Natural killer cell (primary cell): ENCODE results near the gene DNAJC3. TPM values are rescaled to one million over a fixed set of nuclear protein-coding genes. Genes with fewer than 3 reads are reported as not detected.

ENCODE experiments used
- ATAC-seq, 3 donors: fragments of 150-1000 bp in 2 of 3; fragments of 200-7000 bp in 1 of 3; cut with Tn5 transposase; 1 replicate in 1 of 3; 2 replicates in 2 of 3; pipeline ENCODE4 v1.10.0; 2021; ENCODE audit warnings: mild to moderate bottlenecking in 2 of 3, moderate library complexity in 2 of 3
- DNase-seq, 2 donors: peaks; one replicate each; pipeline versions ENCODE4 v3.0.0 to v3.0.0-alpha.2; 2013 to 2021; ENCODE audit warnings: mixed read lengths in 1 of 2
- H3K27ac ChIP-seq: one replicate; pipeline ENCODE4 v1.5.1; 2013; ENCODE audit warnings: mild to moderate bottlenecking, low read length
- H3K27me3 ChIP-seq: one replicate; pipeline ENCODE4 v1.6.1; 2013; ENCODE audit warnings: low read length; ENCODE audit not compliant: control insufficient read depth, insufficient read depth
- H3K36me3 ChIP-seq: one replicate; pipeline ENCODE4 v1.6.1; 2013; ENCODE audit warnings: low read length; ENCODE audit not compliant: control insufficient read depth, insufficient read depth
- H3K4me1 ChIP-seq: one replicate; pipeline ENCODE4 v1.6.1; 2013; ENCODE audit warnings: low read length; ENCODE audit not compliant: control insufficient read depth, insufficient read depth
- H3K4me3 ChIP-seq: one replicate; pipeline ENCODE4 v1.5.1; 2013; ENCODE audit warnings: low read length
- H3K9me3 ChIP-seq: one replicate; pipeline ENCODE4 v1.6.1; 2013; ENCODE audit warnings: low read length; ENCODE audit not compliant: control insufficient read depth, insufficient read depth
- H3K27ac Mint-ChIP-seq, 2 donors: one replicate each; pipeline ENCODE4 v1.8.0; 2022; ENCODE audit warnings: mild to moderate bottlenecking in 2 of 2, mixed read lengths in 2 of 2, moderate library complexity in 1 of 2
- H3K27me3 Mint-ChIP-seq, 2 donors: one replicate each; pipeline ENCODE4 v1.8.0; 2022; ENCODE audit warnings: low read depth in 2 of 2, mixed read lengths in 2 of 2
- H3K36me3 Mint-ChIP-seq: one replicate; pipeline ENCODE4 v1.8.0; 2022; ENCODE audit warnings: mixed read lengths
- H3K4me1 Mint-ChIP-seq, 2 donors: one replicate each; pipeline ENCODE4 v1.8.0; 2022; ENCODE audit warnings: mixed read lengths in 2 of 2
- H3K4me3 Mint-ChIP-seq: one replicate; pipeline ENCODE4 v1.8.0; 2022; ENCODE audit warnings: mild to moderate bottlenecking, moderate library complexity, mixed read lengths
- H3K9me3 Mint-ChIP-seq, 2 donors: one replicate each; pipeline ENCODE4 v1.8.0; 2022; ENCODE audit warnings: mixed read lengths in 2 of 2
- WGBS: methylation state at CpG from one replicate; pipeline ENCODE4 v1.1.7; 2013; ENCODE audit warnings: missing lambda C conversion rate; ENCODE audit not compliant: insufficient coverage; 5-methylcytosine and 5-hydroxymethylcytosine counted together
- intact Hi-C: fragments of 100-400 bp; cut with micrococcal nuclease; formaldehyde crosslinking; loops from one replicate; pipeline ENCODE4 v1.14.2; 2022
- total RNA-seq, 4 donors: library from RNA; stranded (reverse); fragments of 120-200 nt in 1 of 4; gene quantifications; one replicate each; pipeline versions ENCODE4 v1.2.3 to v1.2.4, GENCODE V29; 2013 to 2022
- TF ChIP-seq, protein P1 (sequence below): fragments of 200-600 bp; IDR thresholded peaks from one replicate; pipeline ENCODE4 v1.8.0; 2022; ENCODE audit warnings: antibody characterized with exemption

Gene DNAJC3
- total RNA-seq, 3 donors from 2014 or later (not counting 1 experiment from before 2014, with no cell fraction given) = 26.5 to 38.1 (median 29.0) TPM

DNA sequence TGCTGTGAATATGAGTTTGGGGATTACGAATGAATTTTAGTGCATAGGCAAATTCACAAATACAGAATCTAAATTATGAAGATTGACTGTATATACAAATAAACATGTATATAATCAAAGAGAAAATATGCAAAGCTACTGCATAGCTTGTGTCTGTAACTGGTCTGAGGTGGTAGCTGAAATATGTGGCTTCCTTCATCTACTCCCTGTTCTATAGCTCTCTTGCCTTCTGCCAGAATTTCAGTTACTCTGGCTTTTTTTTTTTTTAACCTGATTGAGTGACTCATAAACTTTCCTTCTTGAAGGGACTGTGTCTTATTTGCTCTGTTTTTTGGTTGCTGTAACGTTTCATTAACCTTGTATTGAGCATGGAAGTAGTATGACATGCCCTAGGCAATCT lies 26.6 kb downstream of the DNAJC3 start:
- no peaks in the 10 kb centered on the region for H3K27me3 ChIP-seq
- Mint-ChIP-seq H3K27ac (peak overlapping the region; percentile 40 to 55), H3K9me3 (no peaks in the 10 kb centered on the region), H3K27me3 (no peaks in the 10 kb centered on the region), H3K36me3 (no peaks in the 10 kb centered on the region), H3K4me3 (no peak overlapping the region), H3K4me1 (peaks cover 80% of the 10 kb centered on the region in 2 donors)
- ATAC-seq (no peak), DNase-seq (no peak)
- TF ChIP-seq, protein P1, sequence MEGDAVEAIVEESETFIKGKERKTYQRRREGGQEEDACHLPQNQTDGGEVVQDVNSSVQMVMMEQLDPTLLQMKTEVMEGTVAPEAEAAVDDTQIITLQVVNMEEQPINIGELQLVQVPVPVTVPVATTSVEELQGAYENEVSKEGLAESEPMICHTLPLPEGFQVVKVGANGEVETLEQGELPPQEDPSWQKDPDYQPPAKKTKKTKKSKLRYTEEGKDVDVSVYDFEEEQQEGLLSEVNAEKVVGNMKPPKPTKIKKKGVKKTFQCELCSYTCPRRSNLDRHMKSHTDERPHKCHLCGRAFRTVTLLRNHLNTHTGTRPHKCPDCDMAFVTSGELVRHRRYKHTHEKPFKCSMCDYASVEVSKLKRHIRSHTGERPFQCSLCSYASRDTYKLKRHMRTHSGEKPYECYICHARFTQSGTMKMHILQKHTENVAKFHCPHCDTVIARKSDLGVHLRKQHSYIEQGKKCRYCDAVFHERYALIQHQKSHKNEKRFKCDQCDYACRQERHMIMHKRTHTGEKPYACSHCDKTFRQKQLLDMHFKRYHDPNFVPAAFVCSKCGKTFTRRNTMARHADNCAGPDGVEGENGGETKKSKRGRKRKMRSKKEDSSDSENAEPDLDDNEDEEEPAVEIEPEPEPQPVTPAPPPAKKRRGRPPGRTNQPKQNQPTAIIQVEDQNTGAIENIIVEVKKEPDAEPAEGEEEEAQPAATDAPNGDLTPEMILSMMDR = no peak
- WGBS = 71% methylated on average over 1 of the region's 2 CpGs
- no peaks in the 10 kb centered on the region for H3K9me3 ChIP-seq
- H3K36me3 ChIP-seq = no peaks in the 10 kb centered on the region
- H3K4me1 ChIP-seq = peaks cover 22% of the 10 kb centered on the region
- intact Hi-C loops = no loop called here
- H3K27ac ChIP-seq = no peak overlapping the region
- H3K4me3 ChIP-seq = no peak overlapping the region

DNA sequence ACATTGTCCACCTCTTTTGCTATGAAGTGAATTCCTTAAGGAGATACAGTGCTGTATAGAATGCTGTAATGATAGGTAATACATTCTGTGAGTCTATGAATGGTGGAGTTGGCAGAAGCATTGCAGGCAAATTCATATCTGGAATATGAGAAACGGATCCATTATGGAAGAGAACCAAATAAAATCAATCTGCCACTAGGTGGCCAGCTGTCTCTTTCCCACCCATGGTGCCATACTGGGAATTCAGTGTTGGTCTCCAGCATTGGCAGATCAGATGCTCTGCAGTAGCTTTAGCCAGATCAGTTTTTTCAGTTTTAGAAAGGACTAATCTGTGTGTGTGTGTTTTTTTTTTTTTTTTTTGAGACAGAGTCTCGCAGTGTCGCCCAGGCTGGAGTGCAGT lies 27.6 kb downstream of the DNAJC3 start:
- ATAC-seq (no peak), DNase-seq (no peak)
- H3K4me1 ChIP-seq = peaks cover 22% of the 10 kb centered on the region
- H3K27me3 ChIP-seq = no peaks in the 10 kb centered on the region
- intact Hi-C loops = no loop called here
- no peaks in the 10 kb centered on the region for H3K27me3 Mint-ChIP-seq
- 97% methylated on average over 3 of the region's 3 CpGs for WGBS
- H3K4me3 Mint-ChIP-seq = no peak overlapping the region
- H3K9me3 Mint-ChIP-seq = no peaks in the 10 kb centered on the region
- no peak overlapping the region for H3K27ac ChIP-seq
- no peaks in the 10 kb centered on the region for H3K9me3 ChIP-seq
- TF ChIP-seq, protein P1 = no peak
- H3K36me3 ChIP-seq = no peaks in the 10 kb centered on the region
- H3K27ac Mint-ChIP-seq = peak overlapping the region in 1 of 2 donors; percentile 40
- no peak overlapping the region for H3K4me3 ChIP-seq
- peaks cover 73 to 76% of the 10 kb centered on the region in 2 donors for H3K4me1 Mint-ChIP-seq
- H3K36me3 Mint-ChIP-seq = no peaks in the 10 kb centered on the region

DNA sequence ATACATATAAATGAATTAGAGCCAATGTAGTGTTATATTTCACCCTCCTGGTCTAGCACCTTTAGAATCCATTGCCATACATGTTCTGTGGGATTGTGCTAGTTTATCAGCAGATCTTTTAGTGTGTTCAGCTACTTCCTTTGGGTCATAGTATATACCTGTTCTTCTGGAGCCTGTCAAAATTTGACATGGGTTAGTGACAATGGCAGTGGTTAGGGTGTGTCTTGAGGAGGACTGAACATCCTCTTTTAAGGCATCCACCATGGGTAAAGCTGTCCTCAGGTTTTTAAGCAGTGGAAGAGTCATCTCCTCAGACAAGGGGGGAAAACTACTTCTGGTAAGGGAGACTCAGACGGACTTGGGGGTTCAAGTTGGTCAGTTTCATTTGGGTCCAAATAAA lies 29.4 kb downstream of the DNAJC3 start:
- TF ChIP-seq, protein P1 = no peak
- Mint-ChIP-seq H3K36me3 (no peaks in the 10 kb centered on the region), H3K9me3 (no peaks in the 10 kb centered on the region), H3K27me3 (no peaks in the 10 kb centered on the region), H3K4me1 (peaks cover 61 to 69% of the 10 kb centered on the region in 2 donors), H3K27ac (peak overlapping the region in 1 of 2 donors; percentile 63), H3K4me3 (no peak overlapping the region)
- Histone ChIP-seq H3K9me3 (no peaks in the 10 kb centered on the region), H3K4me3 (no peak overlapping the region), H3K27ac (no peak overlapping the region), H3K27me3 (no peaks in the 10 kb centered on the region), H3K36me3 (peaks cover 9% of the 10 kb centered on the region), H3K4me1 (peaks cover 22% of the 10 kb centered on the region)
- WGBS = 100% methylated on average over 1 of the region's 1 CpG
- intact Hi-C loops = no loop called here
- ATAC-seq (no peak), DNase-seq (no peak)

- peaks cover 57 to 62% of the 10 kb centered on the region in 2 donors for H3K4me1 Mint-ChIP-seq
- H3K9me3 ChIP-seq = no peaks in the 10 kb centered on the region
- peak; percentile 18 to 67 (median 56) for ATAC-seq
- H3K27me3 ChIP-seq = no peaks in the 10 kb centered on the region
- peak in 1 of 2 donors; percentile 18 for DNase-seq
- no peaks in the 10 kb centered on the region for H3K27me3 Mint-ChIP-seq
- H3K36me3 Mint-ChIP-seq = no peaks in the 10 kb centered on the region
- no peaks in the 10 kb centered on the region for H3K9me3 Mint-ChIP-seq
- H3K4me1 ChIP-seq = peaks cover 22% of the 10 kb centered on the region
- peaks cover 12% of the 10 kb centered on the region for H3K36me3 ChIP-seq
- H3K4me3 Mint-ChIP-seq = peak overlapping the region; percentile 49
- TF ChIP-seq, protein P1 = no peak
- no peak overlapping the region for H3K27ac ChIP-seq
- peak overlapping the region; percentile 66 to 80 for H3K27ac Mint-ChIP-seq
- WGBS = 61% methylated on average over 4 of the region's 4 CpGs
- H3K4me3 ChIP-seq = no peak overlapping the region
- intact Hi-C loops = no loop called here
These were observed 30.1 kb downstream of the DNAJC3 start for GRCh38 chr13:95707035-95707434.
